Left lung (tissue), 8 donors: ENCODE results near the gene KIF9. TPM values are rescaled to one million over a fixed set of nuclear protein-coding genes. Genes with fewer than 3 reads are reported as not detected.

Source experiments
- polyA plus RNA-seq, 6 donors: library from polyadenylated mRNA; unstranded; fragments of 120-200 nt; gene quantifications; one replicate each; pipeline ENCODE4 v1.2.1, GENCODE V29; 2013; ENCODE audit not compliant: insufficient read length in 6 of 6
- total RNA-seq, 2 donors: library from RNA; stranded (reverse); fragmentation: NEBNext Ultra II Directional; extraction: Animal tissue kit (Norgen Biotek cat#: 25700); gene quantifications; one replicate each; pipeline ENCODE4 v1.2.1, GENCODE V29; 2021
- donor health status: DM: no; HTN: yes; CAD: no.
- donor health status: DM: no; HTN: no; CAD: no.

Gene KIF9
- total and polyA plus RNA-seq, 8 donors = 8.4 to 19.0 (median 14.4) TPM

Other genes starting within 250 kb of the KIF9 start
- gene SETD2, start 118.7 kb downstream of the KIF9 start, total RNA-seq = 10 to 100 TPM; 40.1 to 43.8 TPM
- gene SETD2, start 118.7 kb downstream of the KIF9 start, polyA plus RNA-seq = 10 to 100 TPM; 57.2 to 68.9 (median 63.3) TPM
- 10 to 100 TPM; 25.9 to 29.5 TPM for gene KLHL18, start 145 bp upstream of the KIF9 start, total RNA-seq
- gene KLHL18, start 145 bp upstream of the KIF9 start, polyA plus RNA-seq = 10 to 100 TPM; 11.9 to 16.4 (median 13.5) TPM
- gene PTPN23, start 98.2 kb upstream of the KIF9 start, total RNA-seq = 10 to 100 TPM; 42.1 to 53.5 TPM
- 10 to 100 TPM; 19.9 to 31.3 (median 24.5) TPM for gene PTPN23, start 98.2 kb upstream of the KIF9 start, polyA plus RNA-seq
- 10 to 100 TPM; 68.6 to 84.3 TPM for gene SCAP, start 193.1 kb upstream of the KIF9 start, total RNA-seq
- 10 to 100 TPM; 52.8 to 67.2 (median 58.2) TPM for gene SCAP, start 193.1 kb upstream of the KIF9 start, polyA plus RNA-seq
- 10 to 100 TPM; 25.7 to 26.8 TPM for gene ELP6, start 230.9 kb upstream of the KIF9 start, total RNA-seq
- gene ELP6, start 230.9 kb upstream of the KIF9 start, polyA plus RNA-seq = 10 to 100 TPM; 43.1 to 47.5 (median 45.3) TPM